Tibial nerve (tissue), 4 donors: ENCODE measurements around the gene CCDC117. TPM values are rescaled to one million over a fixed set of nuclear protein-coding genes. Genes with fewer than 3 reads are reported as not detected.

Experiments used
- DNase-seq, 2 donors: peaks; one replicate each; pipeline ENCODE4 v3.0.0-alpha.2; 2019; ENCODE audit warnings: low spot score in 2 of 2
- H3K27ac ChIP-seq, 4 donors: fragments of 200-600 bp; sonication (generic) in 3 of 4; one replicate each; pipeline ENCODE4 v1.5.1; 2017 to 2019; ENCODE audit warnings: mild to moderate bottlenecking in 1 of 4
- H3K27me3 ChIP-seq, 2 donors: fragments of 200-600 bp; sonication (generic) in 1 of 2; one replicate each; pipeline versions ENCODE4 v1.5.1 to v1.6.0; 2017 to 2019
- H3K36me3 ChIP-seq, 3 donors: fragments of 200-600 bp; sonication (generic); one replicate each; pipeline ENCODE4 v1.5.1; 2018 to 2019
- H3K4me1 ChIP-seq, 4 donors: fragments of 200-600 bp; sonication (generic) in 3 of 4; one replicate each; pipeline ENCODE4 v1.5.1; 2017 to 2019
- H3K4me3 ChIP-seq, 4 donors: fragments of 200-600 bp; sonication (generic) in 3 of 4; one replicate each; pipeline ENCODE4 v1.5.1; 2017 to 2019; ENCODE audit warnings: mild to moderate bottlenecking in 1 of 4, moderate library complexity in 1 of 4
- H3K9me3 ChIP-seq, 4 donors: fragments of 200-600 bp; sonication (generic) in 3 of 4; one replicate each; pipeline ENCODE4 v1.5.1; 2017 to 2019
- CTCF ChIP-seq, 5 experiments: fragments of 200-600 bp in 3 of 5; fragments of 450-650 bp in 2 of 5; sonication (generic) in 3 of 5; IDR thresholded peaks; one replicate each; pipeline ENCODE4 v1.5.1; 2016 to 2019; ENCODE audit warnings: antibody characterized with exemption in 5 of 5, mild to moderate bottlenecking in 3 of 5, moderate library complexity in 2 of 5
- EP300 ChIP-seq, 2 donors: sonication (generic); formaldehyde crosslinking; IDR thresholded peaks; one replicate each; pipeline ENCODE4 v1.6.1; 2017; ENCODE audit warnings: antibody characterized with exemption in 2 of 2, mild to moderate bottlenecking in 1 of 2
- POLR2A ChIP-seq, 2 donors: fragments of 450-650 bp; IDR thresholded peaks; one replicate each; pipeline ENCODE4 v1.6.1; 2017; ENCODE audit warnings: antibody characterized with exemption in 2 of 2, mild to moderate bottlenecking in 2 of 2, moderate library complexity in 2 of 2
- WGBS, 2 donors: methylation state at CpG; one replicate each; pipeline ENCODE4 v1.1.5; 2018; 5-methylcytosine and 5-hydroxymethylcytosine counted together
- small RNA-seq: library from RNA; depleted of rRNA; stranded (forward); fragments of <200 nt; gene quantifications from one replicate; pipeline ENCODE3, GENCODE V24; 2016
- total RNA-seq, 4 donors: library from RNA; depleted of rRNA; stranded (reverse); fragments of >200 nt; gene quantifications; one replicate each; pipeline ENCODE4 v1.1.0, GENCODE V29; 2016

Gene CCDC117
- total RNA-seq, 4 donors from 2014 or later = 16.7 to 22.4 (median 20.6) TPM

DNA sequence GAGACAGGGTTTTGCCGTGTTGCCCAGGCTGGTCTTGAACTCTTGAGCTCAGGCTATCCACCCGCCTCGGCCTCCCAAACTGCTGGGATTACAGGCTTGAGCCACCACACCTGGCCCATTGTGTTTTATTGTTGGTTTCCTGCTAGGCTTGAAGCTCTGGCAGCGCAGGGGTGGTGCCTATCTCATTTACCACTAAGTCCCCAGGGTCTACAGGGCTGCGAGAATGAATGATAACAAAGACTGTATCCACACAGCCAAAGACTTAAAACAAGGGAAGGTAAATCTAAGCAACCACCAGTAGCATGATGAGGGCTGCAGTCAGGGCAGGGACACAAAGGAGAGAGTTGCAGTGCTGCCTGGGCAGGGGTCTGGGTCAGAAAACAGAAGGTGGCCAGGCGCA lies 65.1 kb downstream of the CCDC117 start:
- TF ChIP-seq POLR2A (IDR thresholded peaks at IDR 0.05) (no peak), CTCF (IDR thresholded peaks at IDR 0.05) (no peak), EP300 (IDR thresholded peaks at IDR 0.05) (no peak)
- H3K4me1 ChIP-seq = no peaks in the 10 kb centered on the region
- no peaks in the 10 kb centered on the region for H3K9me3 ChIP-seq
- peaks cover 0 to 8% (median 0%) of the 10 kb centered on the region in 3 donors for H3K36me3 ChIP-seq
- no peak overlapping the region for H3K27ac ChIP-seq
- H3K27me3 ChIP-seq = no peaks in the 10 kb centered on the region
- no peak overlapping the region for H3K4me3 ChIP-seq
- no peak for DNase-seq
- WGBS, 2 donors = 92% methylated on average over 6 of the region's 6 CpGs

Small RNA genes within 50 kb of the gene (small RNA-seq; reads per million reads assigned to genes)
- not detected for gene Z93930.1

Other genes starting within 250 kb of the CCDC117 start
- gene TTC28, start 92.9 kb upstream of the CCDC117 start, total RNA-seq = 100 to 1,000 TPM in 3 of 4 donors, 10 to 100 TPM in 1; 83.9 to 177 (median 128) TPM
- 10 to 100 TPM in 2 of 4 donors, 1 to 10 TPM in 2; 7.4 to 22.0 (median 13.1) TPM for gene CHEK2, start 30.9 kb upstream of the CCDC117 start, total RNA-seq
- 10 to 100 TPM; 20.0 to 38.7 (median 27.0) TPM for gene HSCB, start 30.7 kb upstream of the CCDC117 start, total RNA-seq
- gene XBP1, start 27.9 kb downstream of the CCDC117 start, total RNA-seq = 100 to 1,000 TPM in 3 of 4 donors, 10 to 100 TPM in 1; 65.6 to 113 (median 111) TPM
- 10 to 100 TPM; 18.0 to 37.9 (median 23.5) TPM for gene ZNRF3, start 110.9 kb downstream of the CCDC117 start, total RNA-seq